Body of pancreas (tissue), 4 donors: ENCODE measurements around the gene GNB1L.

Experiments used
- POLR2A ChIP-seq, 3 donors: fragments of 450-650 bp; IDR thresholded peaks; one replicate each; pipeline ENCODE4 v1.6.1; 2016; ENCODE audit warnings: antibody characterized with exemption in 3 of 3, mild to moderate bottlenecking in 2 of 3
- TF ChIP-seq, protein P1 (sequence below), 7 experiments: fragments of 450-650 bp in 4 of 7; fragments of 200-600 bp in 3 of 7; sonication (generic) in 3 of 7; IDR thresholded peaks; one replicate each; pipeline ENCODE4 v1.5.1; 2016 to 2019; ENCODE audit warnings: antibody characterized with exemption in 7 of 7

DNA sequence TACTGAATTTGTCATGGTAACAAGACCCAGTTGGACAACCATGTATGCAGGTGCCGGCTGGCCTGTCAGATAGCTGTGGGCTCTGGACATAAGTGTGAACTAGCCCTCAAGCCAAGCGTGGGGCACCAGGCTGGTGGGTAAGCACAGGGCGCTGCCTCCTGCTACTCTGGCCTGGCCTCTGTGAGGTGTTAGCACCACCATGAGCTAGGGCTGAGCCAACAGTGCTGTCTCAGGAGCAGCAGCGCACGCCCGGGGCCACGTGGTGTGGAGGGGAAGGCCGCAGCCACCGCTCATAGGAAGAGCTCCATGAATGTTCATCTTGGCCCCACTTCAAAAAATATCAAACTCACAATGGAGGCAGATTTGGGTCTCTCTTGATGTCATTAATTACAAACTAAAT is 35.3 kb upstream of the GNB1L start:
- TF ChIP-seq, protein P1, sequence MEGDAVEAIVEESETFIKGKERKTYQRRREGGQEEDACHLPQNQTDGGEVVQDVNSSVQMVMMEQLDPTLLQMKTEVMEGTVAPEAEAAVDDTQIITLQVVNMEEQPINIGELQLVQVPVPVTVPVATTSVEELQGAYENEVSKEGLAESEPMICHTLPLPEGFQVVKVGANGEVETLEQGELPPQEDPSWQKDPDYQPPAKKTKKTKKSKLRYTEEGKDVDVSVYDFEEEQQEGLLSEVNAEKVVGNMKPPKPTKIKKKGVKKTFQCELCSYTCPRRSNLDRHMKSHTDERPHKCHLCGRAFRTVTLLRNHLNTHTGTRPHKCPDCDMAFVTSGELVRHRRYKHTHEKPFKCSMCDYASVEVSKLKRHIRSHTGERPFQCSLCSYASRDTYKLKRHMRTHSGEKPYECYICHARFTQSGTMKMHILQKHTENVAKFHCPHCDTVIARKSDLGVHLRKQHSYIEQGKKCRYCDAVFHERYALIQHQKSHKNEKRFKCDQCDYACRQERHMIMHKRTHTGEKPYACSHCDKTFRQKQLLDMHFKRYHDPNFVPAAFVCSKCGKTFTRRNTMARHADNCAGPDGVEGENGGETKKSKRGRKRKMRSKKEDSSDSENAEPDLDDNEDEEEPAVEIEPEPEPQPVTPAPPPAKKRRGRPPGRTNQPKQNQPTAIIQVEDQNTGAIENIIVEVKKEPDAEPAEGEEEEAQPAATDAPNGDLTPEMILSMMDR (IDR thresholded peaks at IDR 0.05) = no peak
- no peak for TF ChIP-seq POLR2A (IDR thresholded peaks at IDR 0.05)
